Astrocyte (in vitro differentiated cells and primary cell): ENCODE results near the gene RABGGTB. TPM values are rescaled to one million over a fixed set of nuclear protein-coding genes. Genes with fewer than 3 reads are reported as not detected.

ENCODE experiments used
- DNase-seq: peaks from one replicate; pipeline ENCODE4 v3.0.0-alpha.2; 2010; ENCODE audit warnings: low read depth
- FAIRE-seq: peaks from 2 replicates; lab custom pipeline; 2011; peaks lifted over from hg19 to GRCh38; lab: Jason Lieb, UNC
- H2AFZ ChIP-seq: 2 replicates; pipeline ENCODE4 v1.6.0; 2012; ENCODE audit warnings: low read depth, low read length, inconsistent platforms
- H3K27ac ChIP-seq: 2 replicates; pipeline ENCODE4 v1.5.1; 2011; ENCODE audit warnings: low read depth, low read length, inconsistent platforms
- H3K27me3 ChIP-seq: 2 replicates; pipeline ENCODE4 v1.6.0; 2011; ENCODE audit warnings: low read length, inconsistent platforms; ENCODE audit not compliant: insufficient read depth
- H3K36me3 ChIP-seq: 2 replicates; pipeline ENCODE4 v1.5.1; 2011; ENCODE audit warnings: low read length, inconsistent platforms; ENCODE audit not compliant: insufficient read depth
- H3K4me1 ChIP-seq: 2 replicates; pipeline ENCODE4 v1.5.1; 2011; ENCODE audit warnings: low read length, inconsistent platforms; ENCODE audit not compliant: insufficient read depth
- H3K4me2 ChIP-seq: 2 replicates; pipeline ENCODE4 v1.6.0; 2012; ENCODE audit warnings: low read length, inconsistent platforms
- H3K4me3 ChIP-seq: 2 replicates; pipeline ENCODE4 v1.5.1; 2011; ENCODE audit warnings: low read depth, mild to moderate bottlenecking, low read length, inconsistent platforms; ENCODE audit not compliant: insufficient read depth
- H3K79me2 ChIP-seq: 2 replicates; pipeline ENCODE4 v1.6.0; 2012; ENCODE audit warnings: mild to moderate bottlenecking, low read length, inconsistent platforms; ENCODE audit not compliant: insufficient read depth
- H3K9ac ChIP-seq: 2 replicates; pipeline ENCODE4 v1.6.0; 2012; ENCODE audit warnings: mild to moderate bottlenecking, low read length, inconsistent platforms
- H3K9me3 ChIP-seq: 2 replicates; pipeline ENCODE4 v1.5.1; 2012; ENCODE audit warnings: low read depth, mild to moderate bottlenecking, low read length, inconsistent platforms; ENCODE audit not compliant: insufficient read depth
- H4K20me1 ChIP-seq: 2 replicates; pipeline ENCODE4 v1.6.0; 2012; ENCODE audit warnings: low read length, inconsistent platforms; ENCODE audit not compliant: insufficient read depth
- H3K27ac Mint-ChIP-seq: one replicate; pipeline ENCODE4 v1.8.0; 2021; ENCODE audit warnings: mild to moderate bottlenecking, mixed read lengths; ENCODE audit not compliant: unreplicated experiment
- H3K27me3 Mint-ChIP-seq: one replicate; pipeline ENCODE4 v1.8.0; 2021; ENCODE audit warnings: low read depth, mixed read lengths; ENCODE audit not compliant: unreplicated experiment
- H3K36me3 Mint-ChIP-seq: one replicate; pipeline ENCODE4 v1.8.0; 2021; ENCODE audit warnings: low read depth, mixed read lengths; ENCODE audit not compliant: unreplicated experiment
- H3K4me1 Mint-ChIP-seq: one replicate; pipeline ENCODE4 v1.8.0; 2021; ENCODE audit warnings: low read depth, mixed read lengths; ENCODE audit not compliant: unreplicated experiment
- H3K4me3 Mint-ChIP-seq: one replicate; pipeline ENCODE4 v1.8.0; 2021; ENCODE audit warnings: mild to moderate bottlenecking, moderate library complexity, mixed read lengths; ENCODE audit not compliant: unreplicated experiment
- H3K9me3 Mint-ChIP-seq: one replicate; pipeline ENCODE4 v1.8.0; 2021; ENCODE audit warnings: mild to moderate bottlenecking, mixed read lengths; ENCODE audit not compliant: unreplicated experiment
- CTCF ChIP-seq: IDR thresholded peaks from 2 replicates; pipeline ENCODE4 v1.5.1; 2011; ENCODE audit warnings: low read depth, mild to moderate bottlenecking, inconsistent platforms, low read length, moderate library complexity; ENCODE audit not compliant: insufficient read depth
- EZH2 ChIP-seq: IDR thresholded peaks from 2 replicates; pipeline ENCODE4 v1.6.1; 2012; ENCODE audit warnings: mild to moderate bottlenecking, low read length, inconsistent platforms; ENCODE audit not compliant: insufficient read depth
- total RNA-seq: library from RNA; stranded (reverse); gene quantifications from 2 replicates; pipeline ENCODE4 v1.2.1, GENCODE V29; 2021

RABGGTB gene
- total RNA-seq, 1 donor from 2014 or later: 108 TPM

- TF ChIP-seq EZH2: no peak
- no peak for TF ChIP-seq CTCF
- no peak overlapping the region for H3K27ac ChIP-seq
Measured at GRCh38 chr1:75764057-75764655, 21.9 kb upstream of the RABGGTB start.

DNA sequence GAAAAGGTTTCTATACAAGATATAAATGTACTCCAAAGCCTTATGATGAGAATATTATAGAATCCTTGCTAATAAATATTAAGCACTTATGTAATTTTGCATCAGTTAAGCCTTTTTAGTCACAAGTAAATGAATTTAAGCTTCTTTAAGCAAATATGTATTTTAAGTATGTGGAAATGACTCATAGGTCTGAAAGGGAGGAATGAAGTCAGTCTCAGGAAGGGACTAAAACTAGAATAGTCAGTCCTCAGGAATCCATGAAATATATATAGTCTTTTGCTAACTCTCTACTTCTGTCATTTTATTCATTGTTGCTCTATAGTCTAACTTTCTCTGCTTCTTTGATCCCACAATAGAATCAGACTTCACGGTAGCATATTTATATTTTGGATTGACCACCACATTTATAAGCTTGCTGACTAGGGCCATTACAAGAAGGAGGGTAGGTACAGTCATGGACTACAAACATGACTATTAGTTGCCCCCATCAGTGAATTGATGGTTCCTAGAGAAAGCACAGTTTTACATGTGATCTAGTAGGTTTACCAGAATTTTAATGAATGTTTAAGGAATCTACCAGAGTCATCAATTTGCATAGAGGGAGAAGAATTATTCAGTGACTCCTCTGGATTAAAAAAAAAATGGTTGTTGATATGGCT is 20.2 kb upstream of the RABGGTB start:
- Histone ChIP-seq H2AFZ (peak overlapping the region; percentile 11), H3K4me2 (peak overlapping the region; percentile 66), H3K4me3 (no peak overlapping the region), H3K27ac (peak overlapping the region; percentile 80), H3K9me3 (no peaks in the 10 kb centered on the region), H3K79me2 (no peaks in the 10 kb centered on the region), H3K36me3 (no peaks in the 10 kb centered on the region), H3K4me1 (peaks cover 4% of the 10 kb centered on the region), H3K27me3 (no peaks in the 10 kb centered on the region), H4K20me1 (no peaks in the 10 kb centered on the region), H3K9ac (peak overlapping the region; percentile 34)
- Mint-ChIP-seq H3K36me3 (no peaks in the 10 kb centered on the region), H3K27ac (peak overlapping the region; percentile 95), H3K27me3 (no peaks in the 10 kb centered on the region), H3K4me3 (no peak overlapping the region), H3K9me3 (no peaks in the 10 kb centered on the region), H3K4me1 (peaks cover 19% of the 10 kb centered on the region)
- TF ChIP-seq CTCF (no peak), EZH2 (no peak)
- DNase-seq (peak; percentile 90), FAIRE-seq (peak; percentile 90)

More at GRCh38 chr1:75764057-75764655, 21.9 kb upstream of the RABGGTB start:
- Histone ChIP-seq H3K4me2 (no peak overlapping the region), H3K79me2 (no peaks in the 10 kb centered on the region), H3K27me3 (no peaks in the 10 kb centered on the region), H2AFZ (no peak overlapping the region), H3K9me3 (no peaks in the 10 kb centered on the region), H3K36me3 (no peaks in the 10 kb centered on the region), H3K4me3 (no peak overlapping the region), H3K9ac (no peak overlapping the region), H3K4me1 (peaks cover 4% of the 10 kb centered on the region), H4K20me1 (no peaks in the 10 kb centered on the region)
- DNase-seq: no peak
- no peak for FAIRE-seq
- H3K9me3 Mint-ChIP-seq: no peaks in the 10 kb centered on the region
- no peaks in the 10 kb centered on the region for H3K27me3 Mint-ChIP-seq
- no peak overlapping the region for H3K4me3 Mint-ChIP-seq
- H3K4me1 Mint-ChIP-seq: peaks cover 19% of the 10 kb centered on the region
- no peak overlapping the region for H3K27ac Mint-ChIP-seq
- peaks cover 3% of the 10 kb centered on the region for H3K36me3 Mint-ChIP-seq

- Histone ChIP-seq H2AFZ (no peak overlapping the region), H3K27ac (no peak overlapping the region), H3K36me3 (no peaks in the 10 kb centered on the region), H4K20me1 (no peaks in the 10 kb centered on the region), H3K4me1 (peaks cover 4% of the 10 kb centered on the region), H3K79me2 (no peaks in the 10 kb centered on the region), H3K4me3 (no peak overlapping the region), H3K4me2 (no peak overlapping the region), H3K9me3 (no peaks in the 10 kb centered on the region), H3K27me3 (no peaks in the 10 kb centered on the region), H3K9ac (no peak overlapping the region)
- Mint-ChIP-seq H3K27me3 (no peaks in the 10 kb centered on the region), H3K4me1 (peaks cover 19% of the 10 kb centered on the region), H3K36me3 (no peaks in the 10 kb centered on the region), H3K4me3 (no peak overlapping the region), H3K27ac (peak overlapping the region; percentile 84), H3K9me3 (no peaks in the 10 kb centered on the region)
- FAIRE-seq (no peak), DNase-seq (peak; percentile 42)
- no peak for TF ChIP-seq EZH2
- no peak for TF ChIP-seq CTCF
Measured at GRCh38 chr1:75768016-75768415, 18.0 kb upstream of the RABGGTB start.
